ENCODE data around the gene DNAJB6.

DNA sequence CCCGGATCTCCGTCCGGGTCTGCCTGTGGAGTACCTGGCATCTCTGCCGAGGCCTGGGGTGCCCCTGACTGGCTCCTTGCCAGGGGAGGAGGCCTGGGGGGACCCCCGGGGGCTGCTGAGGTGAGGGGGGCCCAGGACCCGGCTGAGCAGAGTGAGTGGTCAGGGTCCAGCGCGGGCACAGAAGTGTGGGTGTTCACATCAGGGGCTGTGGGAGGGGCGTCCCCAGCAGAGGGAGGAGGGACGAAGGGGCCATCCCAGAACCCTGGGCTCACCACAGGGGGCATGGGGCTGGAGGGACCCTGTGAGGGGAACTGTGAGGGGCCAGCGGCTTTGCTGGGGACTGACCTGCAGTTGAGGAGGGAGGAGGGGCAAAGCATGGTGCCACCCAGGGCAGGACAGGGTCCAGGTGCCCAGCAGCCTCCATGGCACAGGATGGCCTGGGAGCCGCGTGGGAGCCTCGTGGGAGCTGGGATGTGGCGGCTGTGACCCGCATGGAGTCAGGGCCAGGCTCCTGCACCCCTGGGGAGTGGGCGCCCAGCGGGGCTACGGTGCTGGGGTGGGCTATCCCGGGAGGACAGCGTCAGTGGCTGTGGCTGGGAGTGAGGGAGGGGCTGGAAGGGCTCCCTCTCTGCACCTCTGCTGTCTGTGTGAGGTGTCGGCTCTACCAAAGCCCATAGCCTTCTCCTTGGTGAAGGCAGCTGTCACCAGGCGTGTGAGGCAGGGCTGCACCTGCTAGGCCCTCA is 91.2 kb downstream of the DNAJB6 start:
- TF ChIP-seq, protein P1, sequence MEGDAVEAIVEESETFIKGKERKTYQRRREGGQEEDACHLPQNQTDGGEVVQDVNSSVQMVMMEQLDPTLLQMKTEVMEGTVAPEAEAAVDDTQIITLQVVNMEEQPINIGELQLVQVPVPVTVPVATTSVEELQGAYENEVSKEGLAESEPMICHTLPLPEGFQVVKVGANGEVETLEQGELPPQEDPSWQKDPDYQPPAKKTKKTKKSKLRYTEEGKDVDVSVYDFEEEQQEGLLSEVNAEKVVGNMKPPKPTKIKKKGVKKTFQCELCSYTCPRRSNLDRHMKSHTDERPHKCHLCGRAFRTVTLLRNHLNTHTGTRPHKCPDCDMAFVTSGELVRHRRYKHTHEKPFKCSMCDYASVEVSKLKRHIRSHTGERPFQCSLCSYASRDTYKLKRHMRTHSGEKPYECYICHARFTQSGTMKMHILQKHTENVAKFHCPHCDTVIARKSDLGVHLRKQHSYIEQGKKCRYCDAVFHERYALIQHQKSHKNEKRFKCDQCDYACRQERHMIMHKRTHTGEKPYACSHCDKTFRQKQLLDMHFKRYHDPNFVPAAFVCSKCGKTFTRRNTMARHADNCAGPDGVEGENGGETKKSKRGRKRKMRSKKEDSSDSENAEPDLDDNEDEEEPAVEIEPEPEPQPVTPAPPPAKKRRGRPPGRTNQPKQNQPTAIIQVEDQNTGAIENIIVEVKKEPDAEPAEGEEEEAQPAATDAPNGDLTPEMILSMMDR (IDR thresholded peaks at IDR 0.05) = no peak
- TF ChIP-seq EP300 (IDR thresholded peaks at IDR 0.05) = no peak
